Endothelial cell of umbilical vein (primary cell): ENCODE results near the gene CAV1. TPM values are rescaled to one million over a fixed set of nuclear protein-coding genes. Genes with fewer than 3 reads are reported as not detected.

Experiments
- BruUV-seq: library from RNA; stranded (reverse); fragments of 400-500 nt; replicated peaks from 2 replicates; lab custom pipeline; 2021; lab: Mats Ljungman, UMichigan
- CTCF ChIA-PET: fragments of 300-600, 350-600 bp; sonication (Branson Sonifier 250); formaldehyde crosslinking; loops from one replicate; lab custom pipeline; 2021; ENCODE audit warnings: antibody characterized with exemption, inconsistent platforms; lab: Charles Lee
- POLR2A ChIA-PET: fragments of 300-600, 350-600 bp; sonication (Branson Sonifier 250); formaldehyde crosslinking; loops from one replicate; lab custom pipeline; 2021; ENCODE audit warnings: antibody characterized with exemption, inconsistent platforms; lab: Charles Lee
- DNase-seq: peaks from one replicate; pipeline ENCODE4 v3.0.0-alpha.2; 2011; ENCODE audit warnings: low read depth, low spot score
- FAIRE-seq: peaks from 2 replicates; lab custom pipeline; 2011; peaks lifted over from hg19 to GRCh38; lab: Jason Lieb, UNC
- H2AFZ ChIP-seq: 2 replicates; pipeline ENCODE4 v1.6.0; 2012; ENCODE audit warnings: low read depth, low read length, control low read depth, inconsistent platforms
- H3K27ac ChIP-seq: 2 replicates; pipeline ENCODE4 v1.5.1; 2011; ENCODE audit warnings: low read depth, mild to moderate bottlenecking, control low read depth, low read length, moderate library complexity; ENCODE audit not compliant: insufficient read depth
- H3K27me3 ChIP-seq, 2 experiments: 2 replicates each; pipeline versions ENCODE4 v1.6.0 to v1.6.1; 2011; ENCODE audit warnings: low read length in 2 of 2, mixed read lengths in 1 of 2; ENCODE audit not compliant: control insufficient read depth in 2 of 2, insufficient read depth in 2 of 2
- H3K36me3 ChIP-seq, 2 experiments: 2 replicates in 1 of 2; 3 replicates in 1 of 2; pipeline ENCODE4 v1.5.1; 2011; ENCODE audit warnings: low read length in 2 of 2, mild to moderate bottlenecking in 1 of 2, moderate library complexity in 1 of 2; ENCODE audit not compliant: control insufficient read depth in 2 of 2, insufficient read depth in 2 of 2; ENCODE audit errors: extremely low read depth in 1 of 2
- H3K4me1 ChIP-seq: 3 replicates; pipeline ENCODE4 v1.5.1; 2011; ENCODE audit warnings: mild to moderate bottlenecking, low read length; ENCODE audit not compliant: control insufficient read depth, insufficient read depth; ENCODE audit errors: extremely low read depth
- H3K4me2 ChIP-seq: 2 replicates; pipeline ENCODE4 v1.6.1; 2011; ENCODE audit warnings: low read length, control low read depth, mixed read lengths; ENCODE audit not compliant: insufficient read depth
- H3K4me3 ChIP-seq, 3 experiments: fragments of 200-600 bp in 1 of 3; sonication (generic), shearing (Covaris generic) in 1 of 3; replicated peaks in 1 of 3; 2 replicates each; pipeline ENCODE4 v1.5.1; 2011 to 2016; ENCODE audit warnings: control low read depth in 3 of 3, low read length in 3 of 3, mild to moderate bottlenecking in 2 of 3, inconsistent platforms in 1 of 3, low read depth in 1 of 3, moderate library complexity in 1 of 3; ENCODE audit not compliant: insufficient read depth in 1 of 3
- H3K79me2 ChIP-seq: 2 replicates; pipeline ENCODE4 v1.6.0; 2012; ENCODE audit warnings: low read length, inconsistent platforms; ENCODE audit not compliant: control insufficient read depth, insufficient read depth
- H3K9ac ChIP-seq: replicated peaks from 2 replicates; pipeline ENCODE3; 2011; ENCODE audit warnings: low read length, control low read depth; ENCODE audit not compliant: insufficient read depth; ENCODE audit errors: extremely low read depth
- H3K9me1 ChIP-seq: replicated peaks from 3 replicates; pipeline ENCODE4 v1.6.0; 2011; ENCODE audit warnings: mild to moderate bottlenecking, low read length; ENCODE audit not compliant: control insufficient read depth, insufficient read depth; ENCODE audit errors: extremely low read depth
- H3K9me3 ChIP-seq: replicated peaks from 2 replicates; pipeline ENCODE4 v1.5.1; 2012; ENCODE audit warnings: low read length, inconsistent platforms; ENCODE audit not compliant: control insufficient read depth, insufficient read depth
- H4K20me1 ChIP-seq: replicated peaks from 2 replicates; pipeline ENCODE3; 2011; ENCODE audit warnings: mild to moderate bottlenecking, low read length; ENCODE audit not compliant: control insufficient read depth, insufficient read depth; ENCODE audit errors: extremely low read depth
- EZH2 ChIP-seq: IDR thresholded peaks from 2 replicates; pipeline ENCODE4 v1.6.1; 2012; ENCODE audit warnings: borderline replicate concordance, low read depth, mild to moderate bottlenecking, moderate library complexity, low read length, inconsistent platforms; ENCODE audit not compliant: severe bottlenecking
- POLR2AphosphoS5 ChIP-seq: IDR thresholded peaks from 2 replicates; pipeline ENCODE4 v1.6.1; 2012; ENCODE audit warnings: low read depth, mild to moderate bottlenecking, control low read depth, low read length, moderate library complexity; ENCODE audit not compliant: insufficient read depth
- dilution Hi-C: fragments of 300-500 bp; cut with MboI; formaldehyde crosslinking; loops from one replicate; pipeline ENCODE4 v1.15.0; 2019; ENCODE audit warnings: low sequenced_read_pairs; ENCODE audit not compliant: extremely low pct_ligation_motif_present
- intact Hi-C: fragments of 100-400 bp; cut with micrococcal nuclease; formaldehyde crosslinking; loops from one replicate; pipeline ENCODE4 v1.10.0; 2022
- polyA plus RNA-seq, 4 experiments: library from polyadenylated mRNA; depleted of rRNA in 3 of 4; stranded (reverse) in 3 of 4; unstranded in 1 of 4; fragments of >200 nt; gene quantifications; 2 replicates each; pipeline versions ENCODE4 v1.2.1 to v1.2.3, GENCODE V29; 2011 to 2012; ENCODE audit warnings: missing spikeins in 1 of 4
- total RNA-seq: library from RNA; stranded (reverse); gene quantifications from 2 replicates; pipeline ENCODE4 v1.2.3, GENCODE V29; 2021
- TF ChIP-seq, protein P1 (sequence below): IDR thresholded peaks from 2 replicates; pipeline ENCODE4 v1.6.1; 2011; ENCODE audit not compliant: insufficient read depth, insufficient read length

The CAV1 gene
- total and polyA plus RNA-seq, 2 donors (not counting 3 experiments of a cell fraction or from before 2014, with no cell fraction given) = 1,483 to 3,129 TPM

DNA sequence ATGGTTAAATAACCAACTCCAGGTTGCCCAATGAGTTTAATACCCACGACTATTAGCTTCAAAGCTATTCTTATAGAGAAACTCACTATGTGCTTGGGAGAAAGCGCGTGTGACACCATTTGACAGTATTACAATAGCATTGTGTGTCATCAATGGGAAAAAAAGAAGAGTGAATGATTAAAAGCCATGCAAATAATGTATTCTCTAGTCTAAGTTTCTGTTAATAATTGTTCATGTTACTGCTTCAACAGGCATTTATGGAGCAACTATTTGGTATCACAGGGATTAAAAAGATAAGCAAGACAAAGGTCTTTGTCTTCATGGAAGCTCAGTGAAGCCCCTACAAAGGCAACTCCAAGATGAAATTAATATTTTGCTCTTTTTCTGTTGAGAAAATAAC is 47.2 kb downstream of the CAV1 start:
- Histone ChIP-seq H3K79me2 (no peaks in the 10 kb centered on the region), H4K20me1 (no peaks in the 10 kb centered on the region), H3K9me3 (no peaks in the 10 kb centered on the region), H3K9ac (no peak overlapping the region), H3K4me2 (no peak overlapping the region), H3K9me1 (no peaks in the 10 kb centered on the region), H3K4me1 (peaks cover 56% of the 10 kb centered on the region), H3K4me3 (no peak overlapping the region), H3K36me3 (no peaks in the 10 kb centered on the region), H3K27me3 (no peaks in the 10 kb centered on the region), H2AFZ (no peak overlapping the region), H3K27ac (no peak overlapping the region)
- intact Hi-C loops = no loop called here
- no peak for DNase-seq
- ChIA-PET POLR2A (no interaction called here), CTCF (no interaction called here)
- TF ChIP-seq, protein P1, sequence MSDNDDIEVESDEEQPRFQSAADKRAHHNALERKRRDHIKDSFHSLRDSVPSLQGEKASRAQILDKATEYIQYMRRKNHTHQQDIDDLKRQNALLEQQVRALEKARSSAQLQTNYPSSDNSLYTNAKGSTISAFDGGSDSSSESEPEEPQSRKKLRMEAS = no peak
- dilution Hi-C loops = no loop called here
- BruUV-seq = no TSS peak
- FAIRE-seq = no peak

DNA sequence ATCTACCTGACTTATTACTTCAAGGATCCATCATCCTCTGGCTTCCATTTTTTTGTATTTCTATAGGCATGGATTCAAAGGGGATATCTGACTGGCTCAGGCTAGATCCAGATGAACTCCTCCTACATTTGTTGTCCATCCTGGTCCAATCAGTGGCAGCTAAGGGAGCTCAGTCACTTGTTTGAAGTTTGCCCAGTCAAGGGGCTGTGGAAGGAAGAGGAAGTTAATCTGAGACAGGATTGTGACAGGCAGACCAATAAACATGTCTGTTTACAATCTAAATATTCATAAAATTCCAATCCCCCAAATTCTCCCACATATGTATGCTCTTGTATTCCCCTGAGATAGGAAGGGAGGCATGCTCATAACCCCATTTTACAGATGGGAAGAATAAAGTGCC is 48.7 kb downstream of the CAV1 start:
- FAIRE-seq = no peak
- H3K4me1 ChIP-seq = peaks cover 71% of the 10 kb centered on the region
- no TSS peak for BruUV-seq
- H2AFZ ChIP-seq = no peak overlapping the region
- H3K4me2 ChIP-seq = peak overlapping the region; percentile 57
- CTCF ChIA-PET = interaction anchor here (0.8 to 1.7 kb wide), 5 partner anchors 9 to 18 kb away, joined by 3 to 8 read pairs (median 8); no protein-coding TSS in a partner anchor
- H3K79me2 ChIP-seq = no peaks in the 10 kb centered on the region
- H3K27ac ChIP-seq = peak overlapping the region; percentile 54
- H3K27me3 ChIP-seq = no peaks in the 10 kb centered on the region
- H3K9ac ChIP-seq = peak overlapping the region; percentile 17
- POLR2A ChIA-PET = interaction anchor here (0.6 kb wide), 1 partner anchor 196 kb away, joined by 3 read pairs; no protein-coding TSS in a partner anchor
- H3K9me1 ChIP-seq = no peaks in the 10 kb centered on the region
- intact Hi-C loops = no loop called here
- H3K4me3 ChIP-seq = no peak overlapping the region
- H3K36me3 ChIP-seq = no peaks in the 10 kb centered on the region
- no peak for DNase-seq
- dilution Hi-C loops = no loop called here
- no peaks in the 10 kb centered on the region for H3K9me3 ChIP-seq
- H4K20me1 ChIP-seq = no peaks in the 10 kb centered on the region
- no peak for TF ChIP-seq POLR2AphosphoS5
- no peak for TF ChIP-seq EZH2
